Loucy (cell line): ENCODE data around the gene TJP1.

Source experiments
- H2AFZ ChIP-seq: fragments of 200-600 bp; sonication (generic); 2 replicates; pipeline ENCODE4 v1.6.0; 2016; ENCODE audit warnings: antibody characterized with exemption, mild to moderate bottlenecking, low read length, moderate library complexity
- H3F3A ChIP-seq: fragments of 200-600 bp; 2 replicates; pipeline ENCODE4 v1.6.0; 2016; ENCODE audit warnings: antibody characterized with exemption, low read depth, mild to moderate bottlenecking
- H3K27me3 ChIP-seq: fragments of 200-600 bp; sonication (generic); 2 replicates; pipeline ENCODE4 v1.6.1; 2014; ENCODE audit warnings: low read length, mild to moderate bottlenecking; ENCODE audit not compliant: insufficient read depth, poor library complexity, severe bottlenecking
- H3K36me3 ChIP-seq: fragments of 200-600 bp; sonication (generic); 2 replicates; pipeline ENCODE4 v1.6.1; 2016; ENCODE audit warnings: low read length; ENCODE audit not compliant: insufficient read depth
- H3K4me1 ChIP-seq: fragments of 200-600 bp; sonication (generic); 2 replicates; pipeline ENCODE4 v1.5.1; 2014; ENCODE audit warnings: low read length, mild to moderate bottlenecking; ENCODE audit not compliant: insufficient read depth, poor library complexity, severe bottlenecking
- H3K4me2 ChIP-seq: fragments of 200-600 bp; sonication (generic); 2 replicates; pipeline ENCODE4 v1.6.0; 2014; ENCODE audit warnings: antibody characterized with exemption, low read length, low read depth, mild to moderate bottlenecking; ENCODE audit not compliant: poor library complexity, severe bottlenecking
- H3K4me3 ChIP-seq: fragments of 200-600 bp; sonication (generic); 2 replicates; pipeline ENCODE4 v1.5.1; 2014; ENCODE audit warnings: low read length, mild to moderate bottlenecking, mixed read lengths; ENCODE audit not compliant: poor library complexity, severe bottlenecking
- H3K79me2 ChIP-seq: fragments of 200-600 bp; sonication (generic); 2 replicates; pipeline ENCODE4 v1.6.1; 2014; ENCODE audit warnings: low read length; ENCODE audit not compliant: insufficient read depth
- H3K9ac ChIP-seq: fragments of 200-600 bp; sonication (generic); 2 replicates; pipeline ENCODE4 v1.6.0; 2014; ENCODE audit warnings: mild to moderate bottlenecking, low read depth, low read length, moderate library complexity; ENCODE audit not compliant: poor library complexity, severe bottlenecking
- H3K9me2 ChIP-seq: fragments of 200-600 bp; sonication (generic); replicated peaks from 2 replicates; pipeline ENCODE4 v1.6.1; 2016; ENCODE audit warnings: low read depth, low read length, mixed read lengths
- H3K9me3 ChIP-seq: fragments of 200-600 bp; sonication (generic); 2 replicates; pipeline ENCODE4 v1.6.1; 2014; ENCODE audit warnings: mild to moderate bottlenecking, antibody characterized with exemption, low read length, low read depth; ENCODE audit not compliant: insufficient read depth
- H4K20me1 ChIP-seq: fragments of 200-600 bp; sonication (generic); 2 replicates; pipeline ENCODE4 v1.6.0; 2014; ENCODE audit warnings: antibody characterized with exemption, low read length, mild to moderate bottlenecking; ENCODE audit not compliant: insufficient read depth, poor library complexity, severe bottlenecking
- CTCF ChIP-seq: fragments of 200-600 bp; sonication (generic); conservative IDR thresholded peaks from 2 replicates; pipeline ENCODE4 v1.5.1; 2014; ENCODE audit warnings: mild to moderate bottlenecking, antibody characterized with exemption, low read length
- EZH2phosphoT487 ChIP-seq: fragments of 200-600 bp; IDR thresholded peaks from 2 replicates; pipeline ENCODE4 v1.6.1; 2018; ENCODE audit warnings: antibody characterized with exemption, mild to moderate bottlenecking, moderate library complexity, borderline replicate concordance

Gene TJP1

GRCh38 chr15:29681946-29682345 lies 140.3 kb downstream of the TJP1 start:
- no peaks in the 10 kb centered on the region for H3F3A ChIP-seq
- no peaks in the 10 kb centered on the region for H3K4me1 ChIP-seq
- no peaks in the 10 kb centered on the region for H3K79me2 ChIP-seq
- H2AFZ ChIP-seq = no peak overlapping the region
- H3K27me3 ChIP-seq = no peaks in the 10 kb centered on the region
- TF ChIP-seq EZH2phosphoT487 (no peak), CTCF (no peak)
- H3K4me3 ChIP-seq = no peak overlapping the region
- no peak overlapping the region for H3K9ac ChIP-seq
- H3K4me2 ChIP-seq = no peak overlapping the region
- H3K36me3 ChIP-seq = no peaks in the 10 kb centered on the region
- H3K9me3 ChIP-seq = no peaks in the 10 kb centered on the region
- no peaks in the 10 kb centered on the region for H3K9me2 ChIP-seq
- no peaks in the 10 kb centered on the region for H4K20me1 ChIP-seq

GRCh38 chr15:29681166-29681845 lies 141.0 kb downstream of the TJP1 start:
- no peaks in the 10 kb centered on the region for H4K20me1 ChIP-seq
- no peak overlapping the region for H3K4me3 ChIP-seq
- no peaks in the 10 kb centered on the region for H3K79me2 ChIP-seq
- no peaks in the 10 kb centered on the region for H3K9me2 ChIP-seq
- H3K27me3 ChIP-seq = no peaks in the 10 kb centered on the region
- H3K9me3 ChIP-seq = no peaks in the 10 kb centered on the region
- TF ChIP-seq EZH2phosphoT487 (no peak), CTCF (no peak)
- no peak overlapping the region for H3K9ac ChIP-seq
- H3K4me2 ChIP-seq = no peak overlapping the region
- no peaks in the 10 kb centered on the region for H3K36me3 ChIP-seq
- H2AFZ ChIP-seq = no peak overlapping the region
- no peaks in the 10 kb centered on the region for H3K4me1 ChIP-seq
- no peaks in the 10 kb centered on the region for H3F3A ChIP-seq

- H3F3A ChIP-seq = no peaks in the 10 kb centered on the region
- H3K9me3 ChIP-seq = no peaks in the 10 kb centered on the region
- H3K79me2 ChIP-seq = no peaks in the 10 kb centered on the region
Measured at GRCh38 chr15:29680465-29681165, 141.7 kb downstream of the TJP1 start.

More at GRCh38 chr15:29680465-29681165, 141.7 kb downstream of the TJP1 start:
- Histone ChIP-seq H2AFZ (no peak overlapping the region), H3K4me2 (no peak overlapping the region), H3K27me3 (no peaks in the 10 kb centered on the region), H3K9me2 (no peaks in the 10 kb centered on the region), H3K4me1 (no peaks in the 10 kb centered on the region), H3K4me3 (no peak overlapping the region), H3K36me3 (no peaks in the 10 kb centered on the region), H4K20me1 (no peaks in the 10 kb centered on the region), H3K9ac (no peak overlapping the region)
- TF ChIP-seq EZH2phosphoT487 (no peak), CTCF (no peak)
